HG02938 (cell line): ENCODE results near the gene CD8B.
"Not testable (repeated sequence)": the region's sequence is repeated elsewhere in the genome, so short reads cannot be mapped to it uniquely, and the experiment has no call there.

Source experiments
- ATAC-seq: cut with Tn5 transposase; IDR thresholded peaks from one replicate; pipeline ENCODE4 v1.9.1; 2021; ENCODE audit warnings: mild to moderate bottlenecking, moderate library complexity; ENCODE audit not compliant: unreplicated experiment

CD8B gene

DNA sequence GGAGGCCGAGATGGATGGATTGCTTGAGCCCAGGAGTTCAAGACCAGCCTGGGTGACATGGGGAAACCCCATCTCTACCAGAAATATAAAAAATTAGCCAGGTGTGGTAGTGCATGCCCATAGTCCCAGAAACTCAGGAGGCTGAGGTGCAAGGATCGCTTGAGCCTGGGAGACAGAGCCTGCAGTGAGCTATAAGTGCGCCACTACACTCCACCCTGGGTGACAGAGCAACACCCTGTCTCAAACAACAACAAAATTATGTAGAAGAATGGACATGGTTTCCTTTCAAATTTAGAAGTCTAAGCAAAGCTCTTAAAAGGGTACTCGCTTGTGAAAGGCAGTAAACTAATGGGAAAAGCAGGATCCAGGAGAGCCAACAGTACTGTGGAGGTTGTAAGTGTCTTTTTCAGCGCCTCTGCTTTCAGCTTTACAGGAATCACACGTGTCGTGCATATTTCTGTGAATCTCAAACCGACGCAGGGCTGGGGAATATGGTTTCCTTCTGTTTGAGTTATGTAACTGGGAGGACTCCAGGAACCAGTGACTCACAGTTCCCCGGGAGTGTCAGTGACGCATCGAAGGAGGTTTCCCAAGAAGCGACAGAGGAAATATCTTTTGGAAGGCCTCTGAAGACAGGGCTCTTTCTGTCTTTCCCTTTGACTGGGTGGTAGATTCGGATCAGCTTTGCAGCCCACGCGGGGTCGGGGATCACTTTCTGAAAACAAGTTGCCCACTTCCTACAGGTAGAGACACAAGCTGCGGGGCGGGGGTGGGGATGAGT, 24.6 kb downstream of the CD8B start:
- ATAC-seq: not testable (repeated sequence)

DNA sequence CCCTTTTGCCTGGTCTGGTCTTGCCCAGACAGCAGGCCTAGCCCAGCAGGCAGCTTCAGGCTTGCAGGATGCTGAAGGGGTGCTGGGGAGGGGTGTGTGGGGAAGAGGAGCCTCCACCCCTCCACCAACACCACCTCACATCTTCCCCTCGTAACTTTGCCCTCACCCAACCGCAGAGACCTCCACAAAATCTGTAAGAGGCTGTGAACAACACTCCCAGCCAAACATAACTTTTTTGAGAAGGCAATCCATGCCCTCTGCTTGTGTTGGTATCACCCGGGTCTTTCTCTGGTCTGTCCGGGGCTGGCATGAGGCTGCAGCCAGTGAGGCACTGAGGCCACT, 26.2 kb downstream of the CD8B start:
- not testable (repeated sequence) for ATAC-seq

- no peak for ATAC-seq
Observed at GRCh38 chr2:86833315-86833714, 28.4 kb downstream of the CD8B start.

- no peak for ATAC-seq
Observed at GRCh38 chr2:86832334-86833096, 29.2 kb downstream of the CD8B start.

GRCh38 chr2:86831537-86831936, 30.1 kb downstream of the CD8B start:
- no peak for ATAC-seq

DNA sequence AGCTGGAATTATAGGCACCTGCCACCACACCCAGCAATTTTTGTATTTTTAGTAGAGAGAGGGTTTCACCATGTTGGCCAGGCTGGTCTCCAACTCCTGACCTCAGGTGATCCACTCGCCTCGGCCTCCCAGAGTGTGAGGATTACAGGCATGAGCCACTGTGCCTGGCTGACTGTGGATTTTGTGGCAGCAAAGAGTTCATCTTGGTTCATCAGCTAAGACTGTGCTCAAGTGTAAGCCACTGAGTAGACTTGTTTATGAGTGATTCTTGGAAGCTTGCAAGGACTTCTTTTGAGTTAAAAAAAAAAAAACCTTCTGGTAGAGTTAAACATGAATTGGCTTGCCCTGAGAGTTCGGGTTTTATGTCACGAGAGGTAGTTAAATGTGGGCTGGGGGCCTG, 34.7 kb downstream of the CD8B start:
- ATAC-seq: no peak

DNA sequence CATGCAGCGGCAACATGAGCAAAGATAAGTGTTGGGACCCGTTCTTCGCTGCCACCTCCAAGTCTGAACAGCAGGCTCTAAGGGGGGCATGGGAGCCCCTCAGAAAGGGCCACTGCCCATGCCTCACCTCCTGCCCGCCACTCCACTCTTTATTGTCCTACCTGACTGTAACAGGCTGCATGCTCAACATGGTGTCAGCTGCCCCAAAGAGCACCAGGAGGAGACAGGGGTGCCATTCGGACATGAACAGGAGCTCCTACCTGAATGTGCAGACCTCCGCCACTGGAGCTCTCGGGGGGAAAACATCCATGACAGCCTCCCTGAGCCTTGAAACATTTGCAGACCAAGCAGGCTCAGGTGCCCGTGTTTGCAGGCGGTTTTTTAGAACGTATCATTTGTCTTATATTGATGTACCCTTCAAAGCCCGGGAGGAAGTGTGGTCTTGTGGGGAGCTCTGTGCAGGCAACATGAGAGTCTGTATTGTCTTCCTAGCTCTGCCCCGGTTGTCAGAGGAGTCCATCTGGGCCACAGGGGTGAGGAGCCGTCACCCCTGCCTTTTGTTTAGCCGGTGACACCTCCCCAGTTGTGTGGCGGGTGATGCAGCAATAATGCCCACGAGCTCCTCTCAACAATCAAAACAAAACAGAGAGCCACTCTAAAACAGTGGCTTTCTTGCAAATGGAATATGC, 35.8 kb downstream of the CD8B start:
- ATAC-seq: no peak

DNA sequence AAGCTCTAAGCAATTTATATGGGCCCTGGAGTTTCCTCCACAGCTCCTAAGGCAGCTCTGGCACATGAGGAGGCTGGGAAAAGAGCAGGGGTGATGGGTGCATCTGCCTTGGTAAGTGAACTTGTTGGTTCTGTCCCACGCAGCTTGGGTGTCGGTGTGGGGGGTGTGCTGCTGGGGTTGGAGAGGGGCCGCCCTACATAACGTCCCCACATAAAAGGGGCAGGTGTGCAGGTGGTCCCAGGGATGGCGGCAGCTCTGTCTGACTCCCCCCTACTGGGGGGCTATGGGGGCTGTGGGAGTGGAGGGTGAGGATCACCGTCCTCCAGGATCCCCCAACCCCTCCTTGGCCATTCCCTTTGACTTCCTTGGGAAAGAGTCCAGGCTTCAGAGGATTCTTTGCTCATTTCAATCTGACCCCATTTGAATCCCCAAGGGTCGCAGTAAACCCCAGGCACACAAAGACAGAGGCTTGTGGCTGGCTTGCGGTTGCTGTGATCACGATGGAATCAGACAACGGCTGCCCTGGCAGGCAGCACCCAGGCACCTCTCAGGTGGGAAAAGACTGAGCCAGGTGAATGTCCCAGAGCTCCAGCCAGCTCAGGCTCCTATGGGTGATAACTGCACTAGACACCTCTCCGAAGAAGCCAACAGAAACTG, 36.5 kb downstream of the CD8B start:
- no peak for ATAC-seq

DNA sequence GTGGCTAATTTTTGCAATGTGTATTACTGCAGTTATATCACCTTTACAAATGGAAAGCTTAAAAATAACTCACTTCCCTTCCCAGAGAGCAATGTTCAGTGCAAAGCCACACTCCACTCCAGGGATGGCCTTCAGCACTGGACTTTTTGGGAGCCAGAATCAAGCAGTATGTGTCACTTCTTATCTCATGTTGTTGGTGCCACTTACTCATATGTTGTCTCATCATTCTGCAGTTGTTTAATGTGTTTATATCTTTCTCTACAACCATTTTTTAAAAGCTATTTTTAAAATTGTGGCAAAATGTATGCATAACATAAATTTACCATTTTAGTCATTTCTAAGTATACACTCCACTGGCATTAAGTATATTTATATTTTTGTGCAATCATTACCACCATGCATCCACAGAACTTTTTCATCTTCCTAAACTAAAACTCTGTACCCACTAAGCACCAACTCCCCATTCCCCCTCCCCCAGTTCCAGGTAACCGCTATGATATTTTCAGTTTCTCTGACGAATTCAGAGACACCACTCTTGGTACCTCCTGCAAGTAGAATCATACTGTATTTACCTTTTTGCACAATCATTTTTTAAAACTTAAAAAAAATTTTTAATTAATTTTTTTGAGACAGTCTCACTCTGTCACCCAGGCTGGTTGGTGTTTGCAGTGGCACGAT, 38.9 kb downstream of the CD8B start:
- no peak for ATAC-seq

DNA sequence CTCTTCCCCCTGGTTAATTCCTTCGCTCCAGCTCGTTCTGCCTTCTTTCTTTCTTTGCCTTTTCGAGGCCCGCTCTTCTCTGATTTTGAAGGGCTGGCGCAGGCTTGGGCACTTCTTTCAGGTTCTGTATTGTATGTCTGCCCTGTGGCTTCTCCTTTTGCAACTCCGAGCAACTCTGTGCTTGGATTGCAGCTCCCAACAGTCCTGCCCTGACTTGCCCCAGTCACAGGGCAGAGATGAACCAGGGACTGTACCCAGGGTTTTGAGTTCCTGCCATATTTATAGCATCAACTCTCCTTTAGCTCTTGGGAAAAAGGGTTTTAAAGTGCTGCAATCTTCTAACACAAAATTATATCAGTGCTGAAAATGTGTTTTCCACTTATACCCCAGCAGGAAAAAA, 39.8 kb downstream of the CD8B start:
- ATAC-seq: no peak

GRCh38 chr2:86821306-86821705, 40.4 kb downstream of the CD8B start:
- no peak for ATAC-seq

DNA sequence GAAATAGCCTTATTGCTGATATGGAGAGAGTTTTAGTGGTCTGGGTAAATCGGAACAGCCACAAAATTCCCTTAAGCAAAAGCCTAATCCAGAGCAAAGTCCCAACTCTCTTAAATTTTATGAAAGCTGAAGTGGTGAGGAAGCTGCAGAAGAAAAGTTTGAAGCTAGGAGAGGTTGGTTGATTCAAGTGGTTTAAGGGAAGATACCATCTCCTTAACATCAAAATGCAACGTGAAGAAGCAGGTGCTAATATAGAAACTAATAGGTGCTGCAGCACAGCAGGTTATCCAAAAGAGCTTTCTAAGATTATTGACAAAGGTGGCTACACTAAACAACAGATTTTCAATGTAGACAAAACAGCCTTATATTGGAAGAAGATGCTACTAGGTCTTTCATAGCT, 42.7 kb downstream of the CD8B start:
- no peak for ATAC-seq

DNA sequence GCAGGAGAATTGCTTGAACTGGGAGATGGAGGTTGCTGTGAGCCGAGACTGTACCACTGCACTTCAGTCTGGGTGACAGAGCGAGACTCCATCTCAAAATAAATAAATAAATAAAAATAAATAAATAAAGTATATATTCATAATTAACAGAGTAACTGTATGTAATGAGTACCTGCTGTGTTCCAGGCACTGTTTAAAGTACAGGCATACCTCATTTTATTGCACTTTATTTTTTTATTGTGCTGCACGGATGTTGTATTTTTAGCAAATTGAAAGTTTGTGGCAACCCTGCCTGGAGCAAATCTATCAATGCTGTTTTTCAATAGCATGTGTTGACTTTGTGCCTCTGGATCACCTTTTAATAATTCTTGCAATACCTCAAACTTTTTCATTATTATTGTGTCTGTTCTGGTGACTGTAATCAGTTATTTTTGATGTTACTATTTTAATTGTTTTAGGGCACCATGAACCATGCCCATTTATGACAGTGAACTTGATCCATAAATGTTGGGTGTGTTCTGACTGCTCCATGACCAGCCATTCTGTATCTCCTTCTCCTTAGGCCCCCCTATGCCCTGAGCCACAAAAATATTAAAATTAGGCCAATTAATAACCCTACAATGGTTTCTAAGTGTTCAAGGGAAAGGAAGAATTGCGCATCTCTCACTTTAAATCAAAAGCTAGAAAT, 43.4 kb downstream of the CD8B start:
- ATAC-seq: no peak

- ATAC-seq: no peak
Observed at GRCh38 chr2:86815611-86816010, 46.1 kb downstream of the CD8B start.

GRCh38 chr2:86809481-86810121, 52.1 kb downstream of the CD8B start:
- no peak for ATAC-seq

DNA sequence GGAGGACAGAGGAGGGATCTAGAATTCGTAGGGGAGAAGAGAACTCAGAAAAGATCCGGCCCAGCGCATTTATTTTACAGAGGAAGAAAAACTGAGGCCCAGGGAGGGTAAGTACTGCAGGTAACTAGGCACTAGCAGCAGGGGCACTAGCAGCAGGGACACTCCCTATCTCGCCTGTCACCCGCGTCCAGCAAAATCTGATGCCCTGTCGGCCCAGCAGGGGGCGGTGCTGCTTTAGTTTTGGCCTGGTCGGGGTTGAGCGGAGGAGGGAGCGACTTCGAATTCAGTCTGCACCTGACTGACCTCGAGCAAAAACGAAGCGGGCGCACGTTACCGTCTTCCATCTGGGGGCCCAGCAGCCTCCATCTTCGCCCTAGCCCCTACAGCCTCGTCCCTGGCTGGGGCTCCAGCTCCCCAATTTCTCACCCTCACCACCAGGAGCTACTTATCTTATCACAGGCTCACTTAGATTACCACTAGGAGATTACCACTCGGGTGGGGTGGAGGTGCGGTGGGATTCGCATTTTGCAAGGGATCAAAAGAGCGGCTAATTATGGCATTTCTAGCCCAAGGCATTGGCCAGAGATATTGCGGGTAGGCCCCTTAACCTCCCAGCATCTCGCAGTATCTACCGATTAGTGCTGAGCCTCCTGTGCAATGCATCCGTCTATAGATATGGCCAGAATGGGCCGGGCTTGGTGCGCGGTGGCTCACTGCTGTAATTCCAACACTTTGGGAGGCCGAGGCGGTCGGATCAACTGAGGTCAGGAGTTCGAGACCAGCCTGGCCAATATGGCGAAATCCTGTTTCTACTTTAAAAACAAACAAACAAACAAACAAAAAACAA, 53.1 kb downstream of the CD8B start:
- peak; percentile 94 for ATAC-seq

DNA sequence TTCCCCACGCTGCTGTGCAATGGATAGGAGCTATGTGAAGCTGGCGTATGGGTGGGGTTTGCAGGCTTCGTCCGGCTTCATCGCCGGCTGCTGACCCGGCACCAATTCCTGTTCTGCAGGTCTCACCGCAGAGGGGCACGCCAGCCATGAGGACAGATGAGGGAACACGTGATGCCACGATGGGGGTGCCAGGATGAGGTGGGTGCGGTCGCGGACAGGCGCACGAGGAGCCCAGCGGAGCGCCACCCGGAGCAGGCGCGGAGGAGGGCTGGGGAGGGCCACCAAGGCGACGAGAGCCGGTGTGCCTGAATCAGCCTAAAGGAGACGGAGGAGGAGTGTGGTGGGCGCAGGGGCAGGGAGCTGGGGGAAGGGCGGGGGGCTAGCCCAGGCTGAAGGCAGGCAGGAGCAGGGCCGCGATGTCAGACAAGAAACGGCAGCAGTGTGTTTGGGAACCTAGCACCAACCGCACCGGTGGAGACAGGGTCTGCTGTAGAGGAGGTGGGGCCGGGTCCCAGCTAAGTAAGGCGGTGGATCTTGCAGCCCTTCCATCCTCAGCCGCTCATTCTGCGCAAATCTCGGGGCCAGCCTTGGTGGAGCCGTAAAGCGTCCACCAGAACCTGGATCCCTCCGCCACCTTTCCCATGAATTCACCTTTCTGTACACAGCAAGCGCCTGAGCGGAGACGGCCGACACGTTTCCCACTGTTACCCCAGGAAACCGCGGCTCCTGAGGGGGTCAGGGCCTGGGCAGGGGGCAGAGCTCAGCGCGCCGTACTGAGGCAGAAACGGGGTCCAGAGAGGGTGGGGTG, 54.0 kb downstream of the CD8B start:
- peak; percentile 18 for ATAC-seq

- ATAC-seq: no peak
Observed at GRCh38 chr2:86807133-86807467, 54.6 kb downstream of the CD8B start.
